Ishikawa (cell line): ENCODE results near the gene DHRSX.

Source experiments
- CEBPB ChIP-seq: IDR thresholded peaks from 2 replicates; pipeline ENCODE4 v1.6.1; 2012
- CREB1 ChIP-seq: IDR thresholded peaks from 2 replicates; pipeline ENCODE4 v1.6.1; 2012; ENCODE audit warnings: low read depth
- EGR1 ChIP-seq: IDR thresholded peaks from 2 replicates; pipeline ENCODE4 v1.6.1; 2012
- EP300 ChIP-seq: IDR thresholded peaks from 2 replicates; pipeline ENCODE4 v1.6.1; 2012; ENCODE audit warnings: borderline replicate concordance
- FOXM1 ChIP-seq: IDR thresholded peaks from 2 replicates; pipeline ENCODE4 v1.6.1; 2012; ENCODE audit warnings: low read depth, borderline replicate concordance
- MAX ChIP-seq: IDR thresholded peaks from 2 replicates; pipeline ENCODE4 v1.6.1; 2012
- NFIC ChIP-seq: IDR thresholded peaks from 2 replicates; pipeline ENCODE4 v1.6.1; 2012
- RAD21 ChIP-seq: IDR thresholded peaks from 2 replicates; pipeline ENCODE4 v1.6.1; 2012; ENCODE audit warnings: low read depth
- REST ChIP-seq: IDR thresholded peaks from 2 replicates; pipeline ENCODE4 v1.6.1; 2012; ENCODE audit warnings: low read depth, mild to moderate bottlenecking
- TAF1 ChIP-seq: IDR thresholded peaks from 2 replicates; pipeline ENCODE4 v1.6.1; 2012; ENCODE audit warnings: low read depth, mild to moderate bottlenecking
- TCF12 ChIP-seq: IDR thresholded peaks from 2 replicates; pipeline ENCODE4 v1.6.1; 2012; ENCODE audit warnings: low read depth
- TEAD4 ChIP-seq: IDR thresholded peaks from 2 replicates; pipeline ENCODE4 v1.6.1; 2012
- USF1 ChIP-seq: IDR thresholded peaks from 2 replicates; pipeline ENCODE4 v1.6.1; 2012
- YY1 ChIP-seq: IDR thresholded peaks from 2 replicates; pipeline ENCODE4 v1.6.1; 2012; ENCODE audit warnings: low read depth
- ZBTB7A ChIP-seq: IDR thresholded peaks from 2 replicates; pipeline ENCODE4 v1.6.1; 2012; ENCODE audit warnings: low read depth

The DHRSX gene

GRCh38 chrX:2427737-2428136, 73.0 kb downstream of the DHRSX start:
- TF ChIP-seq TEAD4 (no peak), USF1 (no peak), TAF1 (no peak), FOXM1 (no peak), NFIC (no peak), EGR1 (no peak), MAX (no peak), CREB1 (no peak), CEBPB (no peak), REST (no peak), ZBTB7A (no peak), EP300 (no peak), RAD21 (no peak), TCF12 (no peak), YY1 (no peak)

GRCh38 chrX:2427147-2427546, 73.6 kb downstream of the DHRSX start:
- TF ChIP-seq MAX: no peak
- no peak for TF ChIP-seq USF1
- TF ChIP-seq REST: no peak
- TF ChIP-seq NFIC: no peak
- no peak for TF ChIP-seq CREB1
- no peak for TF ChIP-seq CEBPB
- no peak for TF ChIP-seq TEAD4
- no peak for TF ChIP-seq EP300
- no peak for TF ChIP-seq RAD21
- TF ChIP-seq ZBTB7A: no peak
- TF ChIP-seq TCF12: no peak
- TF ChIP-seq EGR1: no peak
- no peak for TF ChIP-seq YY1

GRCh38 chrX:2426289-2426882, 74.4 kb downstream of the DHRSX start:
- TF ChIP-seq FOXM1: no peak

- no peak for TF ChIP-seq NFIC
- no peak for TF ChIP-seq TCF12
- TF ChIP-seq MAX: no peak
- TF ChIP-seq CREB1: no peak
- no peak for TF ChIP-seq ZBTB7A
- no peak for TF ChIP-seq TEAD4
- no peak for TF ChIP-seq TAF1
- no peak for TF ChIP-seq FOXM1
- TF ChIP-seq YY1: no peak
- TF ChIP-seq REST: no peak
- TF ChIP-seq EP300: no peak
- TF ChIP-seq RAD21: no peak
- no peak for TF ChIP-seq CEBPB
- TF ChIP-seq USF1: no peak
- TF ChIP-seq EGR1: no peak
These were observed 75.3 kb downstream of the DHRSX start for GRCh38 chrX:2425286-2426071.
